ENCODE data around the gene LMF2. TPM values are rescaled to one million over a fixed set of nuclear protein-coding genes. Genes with fewer than 3 reads are reported as not detected.

Gene LMF2
- polyA plus RNA-seq, 1 donor (not counting 4 experiments of a cell fraction or from before 2014, with no cell fraction given): 13.2 TPM

- peak overlapping the region; percentile 50 to 79 (median 58) for H3K4me3 ChIP-seq (ENCODE audit: control insufficient read depth in 2 of 3, extremely low read depth in 1 of 3, insufficient read depth in 2 of 3, low read depth in 1 of 3, low read length in 3 of 3)
- H3K4me2 ChIP-seq (ENCODE audit: control insufficient read depth, extremely low read depth, insufficient read depth, low read depth, low read length): peak overlapping the region; percentile 85
- H3K27ac ChIP-seq (ENCODE audit: control insufficient read depth, insufficient read depth, low read length): peak overlapping the region; percentile 68
- no peaks in the 10 kb centered on the region for H3K9me3 ChIP-seq (ENCODE audit: control insufficient read depth, low read depth, low read length)
- TF ChIP-seq CTCF (optimal IDR thresholded peaks at IDR 0.05 in 1 of 3, IDR thresholded peaks at IDR 0.05 in 1 of 3, conservative IDR thresholded peaks at IDR 0.05 in 1 of 3; ENCODE audit: extremely low read depth in 1 of 3, insufficient read depth in 2 of 3, low read length in 3 of 3) (no peak), EZH2 (IDR thresholded peaks at IDR 0.05; ENCODE audit: low read length) (no peak)
- peaks cover 10% of the 10 kb centered on the region for H3K4me1 ChIP-seq (ENCODE audit: control insufficient read depth, extremely low read depth, insufficient read depth, low read length)
- FAIRE-seq (no peak), DNase-seq (ENCODE audit: low read depth, low spot score) (no peak)
- H2AFZ ChIP-seq (ENCODE audit: control insufficient read depth, low read length): no peak overlapping the region
- no peaks in the 10 kb centered on the region for H4K20me1 ChIP-seq (ENCODE audit: control insufficient read depth, extremely low read depth, insufficient read depth, low read length)
- no peaks in the 10 kb centered on the region for H3K9me1 ChIP-seq (ENCODE audit: control insufficient read depth, extremely low read depth, insufficient read depth, low read length)
- H3K36me3 ChIP-seq (ENCODE audit: control insufficient read depth in 2 of 2, extremely low read depth in 1 of 2, insufficient read depth in 2 of 2, low read length in 2 of 2): peaks cover 0 to 2% of the 10 kb centered on the region in 2 experiments
- no peaks in the 10 kb centered on the region for H3K79me2 ChIP-seq (ENCODE audit: control insufficient read depth, insufficient read depth, low read length)
- dilution Hi-C loops (cut with MboI; ENCODE audit: extremely low pct_ligation_motif_present, low sequenced_read_pairs): no loop called here
- peaks cover 11% of the 10 kb centered on the region for H3K27me3 ChIP-seq (ENCODE audit: control insufficient read depth, extremely low read depth, insufficient read depth, low read length)
- H3K9ac ChIP-seq (ENCODE audit: control insufficient read depth, extremely low read depth, insufficient read depth, low read length): peak overlapping the region; percentile 90
Measured at GRCh38 chr22:50530580-50530876, 23.0 kb upstream of the LMF2 start.

- H3K4me1 ChIP-seq (ENCODE audit: control insufficient read depth, extremely low read depth, insufficient read depth, low read length): peaks cover 10% of the 10 kb centered on the region
- DNase-seq (ENCODE audit: low read depth, low spot score) (no peak), FAIRE-seq (no peak)
- H3K9ac ChIP-seq (ENCODE audit: control insufficient read depth, extremely low read depth, insufficient read depth, low read length): peak within 1 kb of the TSS; percentile 90
- no peaks in the 10 kb centered on the region for H4K20me1 ChIP-seq (ENCODE audit: control insufficient read depth, extremely low read depth, insufficient read depth, low read length)
- no peaks in the 10 kb centered on the region for H3K9me1 ChIP-seq (ENCODE audit: control insufficient read depth, extremely low read depth, insufficient read depth, low read length)
- peaks cover 0 to 2% of the 10 kb centered on the region in 2 experiments for H3K36me3 ChIP-seq (ENCODE audit: control insufficient read depth in 2 of 2, extremely low read depth in 1 of 2, insufficient read depth in 2 of 2, low read length in 2 of 2)
- H3K79me2 ChIP-seq (ENCODE audit: control insufficient read depth, insufficient read depth, low read length): no peaks in the 10 kb centered on the region
- peak within 1 kb of the TSS; percentile 50 to 79 (median 58) for H3K4me3 ChIP-seq (ENCODE audit: control insufficient read depth in 2 of 3, extremely low read depth in 1 of 3, insufficient read depth in 2 of 3, low read depth in 1 of 3, low read length in 3 of 3)
- TF ChIP-seq CTCF (optimal IDR thresholded peaks at IDR 0.05 in 1 of 3, IDR thresholded peaks at IDR 0.05 in 1 of 3, conservative IDR thresholded peaks at IDR 0.05 in 1 of 3; ENCODE audit: extremely low read depth in 1 of 3, insufficient read depth in 2 of 3, low read length in 3 of 3) (no peak), EZH2 (IDR thresholded peaks at IDR 0.05; ENCODE audit: low read length) (no peak)
- peak within 1 kb of the TSS; percentile 85 for H3K4me2 ChIP-seq (ENCODE audit: control insufficient read depth, extremely low read depth, insufficient read depth, low read depth, low read length)
- peak within 1 kb of the TSS; percentile 76 for H3K27ac ChIP-seq (ENCODE audit: control insufficient read depth, insufficient read depth, low read length)
- no peaks in the 10 kb centered on the region for H3K9me3 ChIP-seq (ENCODE audit: control insufficient read depth, low read depth, low read length)
- peaks cover 11% of the 10 kb centered on the region for H3K27me3 ChIP-seq (ENCODE audit: control insufficient read depth, extremely low read depth, insufficient read depth, low read length)
- peak within 1 kb of the TSS; percentile 12 for H2AFZ ChIP-seq (ENCODE audit: control insufficient read depth, low read length)
- dilution Hi-C loops (cut with MboI; ENCODE audit: extremely low pct_ligation_motif_present, low sequenced_read_pairs): no loop called here
Measured at GRCh38 chr22:50529897-50530579, 22.5 kb upstream of the LMF2 start, which contains the start of gene TYMP. TYMP (minus strand) TSS chr22:50530012; CDS start chr22:50529709, 303 bp downstream.

Data from keratinocyte (primary cell).